Sigmoid colon (tissue), 4 donors: ENCODE measurements around the gene PHC2.

ENCODE experiments used
- CTCF ChIP-seq, 4 experiments: fragments of 450-650 bp in 3 of 4; fragments of 200-600 bp in 1 of 4; IDR thresholded peaks; one replicate each; pipeline ENCODE4 v1.5.1; 2016 to 2019; ENCODE audit warnings: antibody characterized with exemption in 4 of 4, mild to moderate bottlenecking in 3 of 4, moderate library complexity in 2 of 4
- POLR2AphosphoS5 ChIP-seq, 4 donors: sonication (generic); formaldehyde crosslinking; IDR thresholded peaks; one replicate each; pipeline ENCODE4 v1.6.1; 2017; ENCODE audit warnings: antibody characterized with exemption in 4 of 4

- TF ChIP-seq CTCF (IDR thresholded peaks at IDR 0.05) (no peak), POLR2AphosphoS5 (IDR thresholded peaks at IDR 0.05) (no peak)
These were observed 16.0 kb downstream of the PHC2 start for GRCh38 chr1:33414879-33415278.
